ENCODE results near the gene SCFD2. TPM values are rescaled to one million over a fixed set of nuclear protein-coding genes. Genes with fewer than 3 reads are reported as not detected.

SCFD2 gene
- total and polyA plus RNA-seq, 8 donors: 4.0 to 13.5 (median 8.9) TPM

- DNase-seq (no peak), FAIRE-seq (no peak), ATAC-seq (no peak)
- no peak overlapping the region for H3K4me3 ChIP-seq
- no peak for TF ChIP-seq CTCF (IDR thresholded peaks at IDR 0.05)
- H3K36me3 ChIP-seq: no peaks in the 10 kb centered on the region
- H3K27me3 ChIP-seq: no peaks in the 10 kb centered on the region
- 77 to 78% methylated on average over 2 of the region's 2 CpGs for whole genome bisulfite sequencing, 2 donors
- peak overlapping the region in 1 of 4 donors; percentile 12 for H3K27ac ChIP-seq
- intact Hi-C loops (cut with DNase I): no loop called here
- H3K9me3 ChIP-seq: no peaks in the 10 kb centered on the region
- peaks cover 0 to 16% (median 8%) of the 10 kb centered on the region in 3 donors for H3K4me1 ChIP-seq
Measured at GRCh38 chr4:53321984-53322289, 43.9 kb downstream of the SCFD2 start.

- H3K4me3 ChIP-seq: no peak overlapping the region
- H3K36me3 ChIP-seq: no peaks in the 10 kb centered on the region
- intact Hi-C loops (cut with DNase I): no loop called here
- no peaks in the 10 kb centered on the region for H3K9me3 ChIP-seq
- H3K27me3 ChIP-seq: no peaks in the 10 kb centered on the region
- FAIRE-seq (no peak), DNase-seq (no peak), ATAC-seq (no peak)
- peak overlapping the region in 1 of 4 donors; percentile 12 for H3K27ac ChIP-seq
- WGBS, 2 donors: 74 to 90% methylated on average over 3 of the region's 3 CpGs
- TF ChIP-seq CTCF (IDR thresholded peaks at IDR 0.05): no peak
- H3K4me1 ChIP-seq: peaks cover 0 to 16% (median 8%) of the 10 kb centered on the region in 3 donors
Measured at GRCh38 chr4:53321151-53321983, 44.5 kb downstream of the SCFD2 start.

GRCh38 chr4:53315300-53315699, 50.6 kb downstream of the SCFD2 start:
- Histone ChIP-seq H3K9me3 (no peaks in the 10 kb centered on the region), H3K27ac (no peak overlapping the region), H3K36me3 (no peaks in the 10 kb centered on the region), H3K4me3 (no peak overlapping the region), H3K27me3 (no peaks in the 10 kb centered on the region), H3K4me1 (no peaks in the 10 kb centered on the region)
- TF ChIP-seq CTCF (IDR thresholded peaks at IDR 0.05): no peak
- 43 to 56% methylated on average over 1 of the region's 1 CpG for WGBS, 2 donors
- DNase-seq: no peak
- ATAC-seq: no peak
- intact Hi-C loops (cut with DNase I): no loop called here
- FAIRE-seq: no peak

DNA sequence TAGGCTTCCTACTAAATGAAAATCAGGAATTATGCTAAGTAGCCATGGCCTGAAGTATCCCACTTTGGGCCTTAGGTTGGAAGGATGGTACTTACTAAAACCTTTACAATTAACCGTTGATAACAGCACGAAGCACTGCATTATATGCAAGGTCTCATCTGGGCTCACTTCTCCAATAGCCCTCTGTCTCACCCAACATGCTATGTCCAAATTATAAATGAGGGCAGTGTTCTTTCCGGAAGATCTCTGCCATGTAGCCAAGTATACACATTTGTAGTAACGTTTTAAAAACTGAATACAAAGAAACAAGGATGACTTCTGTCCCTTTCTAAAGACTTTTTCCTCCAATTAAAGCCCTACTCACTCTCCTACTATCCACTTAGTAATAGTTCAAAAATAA, 51.6 kb downstream of the SCFD2 start:
- DNase-seq: no peak
- H3K36me3 ChIP-seq: no peaks in the 10 kb centered on the region
- no peaks in the 10 kb centered on the region for H3K27me3 ChIP-seq
- no peaks in the 10 kb centered on the region for H3K9me3 ChIP-seq
- no peak for ATAC-seq
- H3K4me3 ChIP-seq: no peak overlapping the region
- TF ChIP-seq CTCF (IDR thresholded peaks at IDR 0.05): no peak
- 82 to 93% methylated on average over 4 of the region's 4 CpGs for WGBS, 2 donors
- no peaks in the 10 kb centered on the region for H3K4me1 ChIP-seq
- no peak overlapping the region for H3K27ac ChIP-seq
- intact Hi-C loops (cut with DNase I): no loop called here
- no peak for FAIRE-seq

- 96 to 97% methylated on average over 3 of the region's 3 CpGs for WGBS, 2 donors
- Histone ChIP-seq H3K27me3 (no peaks in the 10 kb centered on the region), H3K4me3 (no peak overlapping the region), H3K4me1 (no peaks in the 10 kb centered on the region), H3K9me3 (no peaks in the 10 kb centered on the region), H3K36me3 (no peaks in the 10 kb centered on the region), H3K27ac (no peak overlapping the region)
- no peak for ATAC-seq
- no peak for FAIRE-seq
- DNase-seq: no peak
- no peak for TF ChIP-seq CTCF (IDR thresholded peaks at IDR 0.05)
- intact Hi-C loops (cut with DNase I): no loop called here
Measured at GRCh38 chr4:53313510-53313909, 52.4 kb downstream of the SCFD2 start.
